GM10266 (cell line): ENCODE measurements around the gene METTL15.
"Not testable (repeated sequence)": the region's sequence is repeated elsewhere in the genome, so short reads cannot be mapped to it uniquely, and the experiment has no call there.

Experiments
- DNase-seq: peaks from one replicate; pipeline ENCODE4 v3.0.0; 2012; ENCODE audit errors: extremely low spot score
- CTCF ChIP-seq: IDR thresholded peaks from 2 replicates; pipeline ENCODE4 v1.5.1; 2012; ENCODE audit warnings: mild to moderate bottlenecking, low read depth; ENCODE audit not compliant: control insufficient read depth, insufficient read depth; ENCODE audit errors: missing control alignments

The METTL15 gene

GRCh38 chr11:28114116-28114515 lies 5.9 kb downstream of the METTL15 start:
- no peak for TF ChIP-seq CTCF

GRCh38 chr11:28114731-28115130 lies 6.5 kb downstream of the METTL15 start:
- DNase-seq: no peak
- no peak for TF ChIP-seq CTCF

More at GRCh38 chr11:28114116-28114515, 5.9 kb downstream of the METTL15 start:
- DNase-seq: no peak

GRCh38 chr11:28117712-28118111 lies 9.5 kb downstream of the METTL15 start:
- no peak for DNase-seq
- TF ChIP-seq CTCF: no peak

- TF ChIP-seq CTCF: no peak
- no peak for DNase-seq
Measured at GRCh38 chr11:28123151-28123581, 15.0 kb downstream of the METTL15 start.

- no peak for DNase-seq
- no peak for TF ChIP-seq CTCF
Measured at GRCh38 chr11:28132548-28132947, 24.4 kb downstream of the METTL15 start.

GRCh38 chr11:28133146-28133545 lies 25.0 kb downstream of the METTL15 start:
- TF ChIP-seq CTCF: no peak
- no peak for DNase-seq

- DNase-seq: not testable (repeated sequence)
Measured at GRCh38 chr11:28136157-28136556, 28.0 kb downstream of the METTL15 start.

- DNase-seq: no peak
- no peak for TF ChIP-seq CTCF
Measured at GRCh38 chr11:28137366-28137765, 29.2 kb downstream of the METTL15 start.
